GM12878 (cell line): Measurements from ENCODE around the gene ATP6V1D. TPM values are rescaled to one million over a fixed set of nuclear protein-coding genes. Genes with fewer than 3 reads are reported as not detected.

Source experiments
- ATAC-seq: fragments of 200-7000 bp; cut with Tn5 transposase; 3 replicates; pipeline ENCODE4 v1.9.1; 2020; ENCODE audit warnings: mild to moderate bottlenecking, moderate library complexity
- BruUV-seq: library from RNA; stranded (reverse); fragments of 400-500 nt; replicated peaks from 2 replicates; lab custom pipeline; 2021; lab: Mats Ljungman, UMichigan
- CTCF ChIA-PET: fragments of 300-600 bp; sonication (Branson Sonifier 250); formaldehyde crosslinking; extraction: SDS; loops from one replicate; lab custom pipeline; 2021; ENCODE audit warnings: inconsistent platforms; lab: Yijun Ruan, JAX
- POLR2A ChIA-PET: fragments of 350-600 bp; formaldehyde crosslinking; extraction: SDS; loops from one replicate; lab custom pipeline; 2021; ENCODE audit warnings: inconsistent platforms; lab: Charles Lee
- RAD21 ChIA-PET: fragments of 300-600 bp; sonication (Branson Sonifier 250); formaldehyde crosslinking; loops from one replicate; lab custom pipeline; 2023; ENCODE audit warnings: antibody characterized with exemption; ENCODE audit not compliant: unreplicated experiment; lab: Charles Lee
- SMC1A ChIA-PET: fragments of 300-600 bp; sonication (Branson Sonifier 250); formaldehyde crosslinking; loops from one replicate; lab custom pipeline; 2023; ENCODE audit not compliant: unreplicated experiment, uncharacterized antibody; lab: Charles Lee
- DNase-seq: peaks from one replicate; pipeline ENCODE4 v3.0.0-alpha.2; 2011; ENCODE audit warnings: low read depth, low spot score
- FAIRE-seq: peaks from 3 replicates; lab custom pipeline; 2011; peaks lifted over from hg19 to GRCh38; lab: Jason Lieb, UNC
- H2AFZ ChIP-seq: 2 replicates; pipeline ENCODE4 v1.6.0; 2011; ENCODE audit warnings: low read depth, low read length, control low read depth; ENCODE audit not compliant: control insufficient read depth
- H3K27ac ChIP-seq: 2 replicates; pipeline ENCODE4 v1.5.1; 2011; ENCODE audit warnings: control low read depth; ENCODE audit not compliant: control insufficient read depth, insufficient read depth
- H3K27me3 ChIP-seq, 2 experiments: replicated peaks in 1 of 2; 2 replicates each; pipeline versions ENCODE4 v1.6.0 to v1.6.1; 2011; ENCODE audit warnings: low read length in 1 of 2; ENCODE audit not compliant: control insufficient read depth in 2 of 2, insufficient read depth in 2 of 2
- H3K36me3 ChIP-seq, 2 experiments: 2 replicates each; pipeline ENCODE4 v1.5.1; 2011; ENCODE audit warnings: low read length in 1 of 2; ENCODE audit not compliant: control insufficient read depth in 2 of 2, insufficient read depth in 2 of 2
- H3K4me1 ChIP-seq: 2 replicates; pipeline ENCODE4 v1.6.1; 2011; ENCODE audit warnings: mild to moderate bottlenecking, low read length, moderate library complexity, mixed read lengths; ENCODE audit not compliant: control insufficient read depth, insufficient read depth
- H3K4me2 ChIP-seq: 2 replicates; pipeline ENCODE4 v1.6.0; 2011; ENCODE audit warnings: control low read depth; ENCODE audit not compliant: control insufficient read depth, insufficient read depth
- H3K4me3 ChIP-seq: fragments of 200-600 bp; sonication (generic); 2 replicates; pipeline ENCODE4 v1.5.1; 2016
- H3K79me2 ChIP-seq: 2 replicates; pipeline ENCODE4 v1.6.0; 2011; ENCODE audit warnings: low read length; ENCODE audit not compliant: control insufficient read depth, insufficient read depth
- H3K9ac ChIP-seq: 2 replicates; pipeline ENCODE4 v1.8.0; 2011; ENCODE audit warnings: low read length, control low read depth, mixed read lengths; ENCODE audit not compliant: control insufficient read depth, insufficient read depth
- H3K9me3 ChIP-seq: replicated peaks from 3 replicates; pipeline ENCODE4 v1.5.1; 2011; ENCODE audit warnings: mild to moderate bottlenecking, low read length; ENCODE audit not compliant: control insufficient read depth, insufficient read depth
- H4K20me1 ChIP-seq: 2 replicates; pipeline ENCODE4 v1.6.0; 2011; ENCODE audit not compliant: control insufficient read depth, insufficient read depth
- BMI1 ChIP-seq: fragments of 450-650 bp; IDR thresholded peaks from 2 replicates; pipeline ENCODE4 v1.6.1; 2016; ENCODE audit warnings: mild to moderate bottlenecking, moderate library complexity, borderline replicate concordance
- CTCF ChIP-seq, 3 experiments: IDR thresholded peaks in 2 of 3; conservative IDR thresholded peaks in 1 of 3; 2 replicates each; pipeline ENCODE4 v1.5.1; 2011; ENCODE audit warnings: low read depth in 3 of 3, low read length in 3 of 3, mild to moderate bottlenecking in 3 of 3, control low read depth in 2 of 3, moderate library complexity in 2 of 3, inconsistent platforms in 1 of 3, mixed read lengths in 1 of 3; ENCODE audit not compliant: control insufficient read depth in 2 of 3, insufficient read depth in 1 of 3; ENCODE audit errors: extremely low read depth in 1 of 3
- JUND ChIP-seq: IDR thresholded peaks from 2 replicates; pipeline ENCODE4 v1.6.1; 2012; ENCODE audit warnings: low read depth, mild to moderate bottlenecking, low read length, improper control_type of control experiment, moderate library complexity
- RAD21 ChIP-seq: IDR thresholded peaks from 2 replicates; pipeline ENCODE4 v1.6.1; 2011; ENCODE audit warnings: mild to moderate bottlenecking, low read depth, low read length, moderate library complexity; ENCODE audit not compliant: insufficient read depth
- SMARCA5 ChIP-seq: fragments of 450-650 bp; IDR thresholded peaks from 2 replicates; pipeline ENCODE4 v1.6.1; 2017; ENCODE audit warnings: mild to moderate bottlenecking
- WGBS: methylation state at CpG from one replicate; pipeline ENCODE4 v1.1.6; 2016; ENCODE audit warnings: low lambda C conversion rate; ENCODE audit not compliant: insufficient replicate concordance, insufficient coverage; ENCODE audit errors: missing lambda C conversion rate; 5-methylcytosine and 5-hydroxymethylcytosine counted together
- in situ Hi-C: fragments of 300-500 bp; cut with MboI; formaldehyde crosslinking; loops from 9 replicates; pipeline ENCODE4 v1.14.3; 2018; ENCODE audit warnings: mixed read lengths
- intact Hi-C: fragments of 100-400 bp; cut with micrococcal nuclease; formaldehyde crosslinking; loops from one replicate; pipeline ENCODE4 v1.14.2; 2022; ENCODE audit not compliant: unreplicated experiment
- polyA plus RNA-seq, 11 experiments: library from polyadenylated mRNA; depleted of rRNA in 4 of 11; unstranded in 6 of 11; stranded (reverse) in 5 of 11; fragments of >200 nt; fragmentation: Nextera tagmentation in 4 of 11; fragmentation: Illumina TruSeq in 1 of 11; extraction: Ambion mirVana in 4 of 11; extraction: Trizol in 1 of 11; gene quantifications; 1 replicate in 1 of 11; 2 replicates in 10 of 11; pipeline versions ENCODE4 v1.2.1 to v1.2.3, GENCODE V29; 2011 to 2016; ENCODE audit warnings: inconsistent platforms in 2 of 11, missing spikeins in 2 of 11, low read depth in 1 of 11
- total RNA-seq, 4 experiments: library from RNA; depleted of rRNA in 3 of 4; stranded (reverse); fragments of >200 nt in 3 of 4; fragmentation: Illumina TruSeq in 1 of 4; extraction: Trizol in 1 of 4; gene quantifications; 2 replicates each; pipeline versions ENCODE4 v1.2.1 to v1.2.3, GENCODE V29; 2013 to 2021

ATP6V1D gene
- total and polyA plus RNA-seq, 10 of the 15 experiments (the other 5 are each of a cell fraction or from before 2014, with no cell fraction given) = 24.0 to 71.6 (median 47.8) TPM

GRCh38 chr14:67335781-67336180 lies 23.8 kb downstream of the ATP6V1D start:
- intact Hi-C loops = no loop called here
- POLR2A ChIA-PET = no interaction called here
- 100% methylated on average over 2 of the region's 2 CpGs for WGBS
- FAIRE-seq = no peak
- in situ Hi-C loops = no loop called here
- H3K36me3 ChIP-seq = peaks cover 3 to 20% of the 10 kb centered on the region in 2 experiments; a peak in 3 of 4 replicates
- H3K4me1 ChIP-seq = no peaks in the 10 kb centered on the region
- no peak overlapping the region for H3K9ac ChIP-seq
- H3K79me2 ChIP-seq = no peaks in the 10 kb centered on the region
- CTCF ChIA-PET = interaction anchor here (0.9 to 1.6 kb wide), 3 partner anchors 9 to 711 kb away, joined by 3 to 4 read pairs (median 3); no protein-coding TSS in a partner anchor
- SMC1A ChIA-PET = interaction anchor here (0.6 to 1.0 kb wide), 2 partner anchors 24 to 55 kb away, joined by 3 read pairs; partner anchors contain the start of genes ATP6V1D and EIF2S1
- H3K27me3 ChIP-seq = no peaks in the 10 kb centered on the region
- no peak for DNase-seq
- TF ChIP-seq CTCF (IDR thresholded peaks at IDR 0.05 in 2 of 3, conservative IDR thresholded peaks at IDR 0.05 in 1 of 3; ENCODE audit: control insufficient read depth in 2 of 3, extremely low read depth in 1 of 3, insufficient read depth in 1 of 3, low read depth in 3 of 3, low read length in 3 of 3) (peak; percentile 35 to 41 (median 38); a peak in 3 of 6 replicates), SMARCA5 (no peak), BMI1 (no peak), RAD21 (peak; percentile 35), JUND (no peak)
- H4K20me1 ChIP-seq = no peaks in the 10 kb centered on the region
- RAD21 ChIA-PET = interaction anchor here (1.0 kb wide), 1 partner anchor 711 kb away, joined by 3 read pairs; no protein-coding TSS in a partner anchor
- H2AFZ ChIP-seq = no peak overlapping the region
- no peak overlapping the region for H3K27ac ChIP-seq
- no TSS peak for BruUV-seq
- H3K9me3 ChIP-seq = no peaks in the 10 kb centered on the region
- H3K4me2 ChIP-seq = no peak overlapping the region
- ATAC-seq = 0 out of 3 replicates have a peak, but pooled peaks have one; percentile 35
- H3K4me3 ChIP-seq = no peak overlapping the region
